Jurkat, Clone E6-1 (cell line): ENCODE measurements around the gene MRPL10.

ENCODE experiments used
- DNase-seq: peaks from one replicate; pipeline ENCODE4 v3.0.0-alpha.2; 2011; ENCODE audit warnings: low read depth, low spot score
- H3K4me3 ChIP-seq: 2 replicates; pipeline ENCODE4 v1.5.1; 2011; ENCODE audit warnings: mild to moderate bottlenecking, low read length, control low read depth, moderate library complexity

The MRPL10 gene

GRCh38 chr17:47862621-47863440 lies 31.5 kb upstream of the MRPL10 start:
- H3K4me3 ChIP-seq = no peak overlapping the region
- DNase-seq = no peak

- no peak for DNase-seq
- no peak overlapping the region for H3K4me3 ChIP-seq
These were observed 29.0 kb upstream of the MRPL10 start for GRCh38 chr17:47860386-47860785.

- no peak for DNase-seq
- H3K4me3 ChIP-seq = no peak overlapping the region
These were observed 26.5 kb upstream of the MRPL10 start for GRCh38 chr17:47857551-47858455.

GRCh38 chr17:47856830-47857229 lies 25.5 kb upstream of the MRPL10 start:
- no peak overlapping the region for H3K4me3 ChIP-seq
- no peak for DNase-seq

- no peak for DNase-seq
- H3K4me3 ChIP-seq = no peak overlapping the region
These were observed 24.4 kb upstream of the MRPL10 start for GRCh38 chr17:47855737-47856136.

GRCh38 chr17:47853616-47854015 lies 22.3 kb upstream of the MRPL10 start:
- H3K4me3 ChIP-seq = no peak overlapping the region
- DNase-seq = no peak

- DNase-seq = no peak
- H3K4me3 ChIP-seq = no peak overlapping the region
These were observed 21.0 kb upstream of the MRPL10 start for GRCh38 chr17:47852113-47852949.

- H3K4me3 ChIP-seq = no peak overlapping the region
- no peak for DNase-seq
These were observed 20.4 kb upstream of the MRPL10 start for GRCh38 chr17:47851764-47852112.

GRCh38 chr17:47850692-47851573 lies 19.6 kb upstream of the MRPL10 start, which contains the start of gene SP6:
TSS of gene SP6 (minus strand) at chr17:47851163. CDS start at chr17:47848429, 2,734 bp downstream.
- no peak within 1 kb of the TSS for H3K4me3 ChIP-seq

GRCh38 chr17:47850373-47850691 lies 19.0 kb upstream of the MRPL10 start:
- DNase-seq = no peak
- H3K4me3 ChIP-seq = no peak overlapping the region

More at GRCh38 chr17:47850692-47851573, 19.6 kb upstream of the MRPL10 start, which contains the start of gene SP6:
- no peak for DNase-seq

GRCh38 chr17:47848198-47848513 lies 16.8 kb upstream of the MRPL10 start:
- DNase-seq = no peak
- no peak overlapping the region for H3K4me3 ChIP-seq

GRCh38 chr17:47847341-47848197 lies 16.2 kb upstream of the MRPL10 start:
- DNase-seq = no peak
- H3K4me3 ChIP-seq = no peak overlapping the region

GRCh38 chr17:47846716-47847340 lies 15.5 kb upstream of the MRPL10 start:
- no peak for DNase-seq
- H3K4me3 ChIP-seq = no peak overlapping the region

GRCh38 chr17:47845716-47846075 lies 14.4 kb upstream of the MRPL10 start:
- DNase-seq = no peak
- no peak overlapping the region for H3K4me3 ChIP-seq

- H3K4me3 ChIP-seq = no peak overlapping the region
- no peak for DNase-seq
These were observed 13.7 kb upstream of the MRPL10 start for GRCh38 chr17:47844814-47845715.

- H3K4me3 ChIP-seq = no peak overlapping the region
- no peak for DNase-seq
These were observed 12.9 kb upstream of the MRPL10 start for GRCh38 chr17:47844227-47844626.

- H3K4me3 ChIP-seq = no peak overlapping the region
- DNase-seq = no peak
These were observed 12.0 kb upstream of the MRPL10 start for GRCh38 chr17:47843391-47843730.
